ENCODE data around the gene DSTYK. TPM values are rescaled to one million over a fixed set of nuclear protein-coding genes. Genes with fewer than 3 reads are reported as not detected.
"Not testable (repeated sequence)": the region's sequence is repeated elsewhere in the genome, so short reads cannot be mapped to it uniquely, and the experiment has no call there.

The DSTYK gene
- polyA plus RNA-seq, 1 experiment = 16.7 TPM

GRCh38 chr1:205162301-205162700 is 49.2 kb downstream of the DSTYK start:
- CTCF ChIA-PET = no interaction called here
- no peak for TF ChIP-seq CTCF (IDR thresholded peaks at IDR 0.05; ENCODE audit: low read depth, low read length)
- H3K27me3 ChIP-seq (ENCODE audit: control insufficient read depth, insufficient read depth, low read length) = no peaks in the 10 kb centered on the region

GRCh38 chr1:205161076-205161475 is 50.4 kb downstream of the DSTYK start:
- no peak for TF ChIP-seq CTCF (IDR thresholded peaks at IDR 0.05; ENCODE audit: low read depth, low read length)
- H3K27me3 ChIP-seq (ENCODE audit: control insufficient read depth, insufficient read depth, low read length) = no peaks in the 10 kb centered on the region
- CTCF ChIA-PET = interaction anchor here (4.1 kb wide), 1 partner anchor 20 kb away, joined by 23 read pairs; no protein-coding TSS in a partner anchor
- POLR2A ChIA-PET = no interaction called here
- no peak overlapping the region for H3K27ac ChIP-seq (ENCODE audit: low read depth, low read length)
- peaks cover 10% of the 10 kb centered on the region for H3K9me3 ChIP-seq (ENCODE audit: control insufficient read depth, insufficient read depth, low read length)
- no peak overlapping the region for H3K4me3 ChIP-seq (ENCODE audit: low read depth, low read length)
- DNase-seq (ENCODE audit: low read depth, low spot score) = no peak

More at GRCh38 chr1:205162301-205162700, 49.2 kb downstream of the DSTYK start:
- Histone ChIP-seq H3K27ac (ENCODE audit: low read depth, low read length) (no peak overlapping the region), H3K4me3 (ENCODE audit: low read depth, low read length) (no peak overlapping the region), H3K9me3 (ENCODE audit: control insufficient read depth, insufficient read depth, low read length) (peaks cover 3% of the 10 kb centered on the region)
- DNase-seq (ENCODE audit: low read depth, low spot score) = no peak
- POLR2A ChIA-PET = no interaction called here

GRCh38 chr1:205158048-205158616 is 53.4 kb downstream of the DSTYK start:
- Histone ChIP-seq H3K9me3 (ENCODE audit: control insufficient read depth, insufficient read depth, low read length) (peaks cover 17% of the 10 kb centered on the region), H3K27me3 (ENCODE audit: control insufficient read depth, insufficient read depth, low read length) (no peaks in the 10 kb centered on the region), H3K27ac (ENCODE audit: low read depth, low read length) (no peak overlapping the region), H3K4me3 (ENCODE audit: low read depth, low read length) (no peak overlapping the region)
- CTCF ChIA-PET = interaction anchor here (0.9 to 4.1 kb wide), 3 partner anchors 17 to 98 kb away, joined by 3 to 23 read pairs (median 3); no protein-coding TSS in a partner anchor
- POLR2A ChIA-PET = interaction anchor here (0.6 to 1.1 kb wide), 2 partner anchors 12 to 13 kb away, joined by 4 to 6 read pairs; no protein-coding TSS in a partner anchor
- no peak for TF ChIP-seq CTCF (IDR thresholded peaks at IDR 0.05; ENCODE audit: low read depth, low read length)
- no peak for DNase-seq (ENCODE audit: low read depth, low spot score)

GRCh38 chr1:205155665-205156377 is 55.7 kb downstream of the DSTYK start:
- DNase-seq (ENCODE audit: low read depth, low spot score); H3K4me3 ChIP-seq (ENCODE audit: low read depth, low read length); H3K27ac ChIP-seq (ENCODE audit: low read depth, low read length); H3K27me3 ChIP-seq (ENCODE audit: control insufficient read depth, insufficient read depth, low read length); POLR2A ChIA-PET: not testable (repeated sequence)
- CTCF ChIA-PET = interaction anchor here (0.6 to 2.9 kb wide), 2 partner anchors 8 to 14 kb away, joined by 4 to 13 read pairs; no protein-coding TSS in a partner anchor
- H3K9me3 ChIP-seq (ENCODE audit: control insufficient read depth, insufficient read depth, low read length) = peaks cover 17% of the 10 kb centered on the region

GRCh38 chr1:205152505-205152904 is 59.0 kb downstream of the DSTYK start:
- no peaks in the 10 kb centered on the region for H3K27me3 ChIP-seq (ENCODE audit: control insufficient read depth, insufficient read depth, low read length)
- no peak overlapping the region for H3K4me3 ChIP-seq (ENCODE audit: low read depth, low read length)
- TF ChIP-seq CTCF (IDR thresholded peaks at IDR 0.05; ENCODE audit: low read depth, low read length) = no peak
- ChIA-PET CTCF (interaction anchor here (3.3 kb wide), 1 partner anchor 11 kb away, joined by 44 read pairs; no protein-coding TSS in a partner anchor), POLR2A (no interaction called here)
- no peak overlapping the region for H3K27ac ChIP-seq (ENCODE audit: low read depth, low read length)
- DNase-seq (ENCODE audit: low read depth, low spot score) = no peak
- peaks cover 16% of the 10 kb centered on the region for H3K9me3 ChIP-seq (ENCODE audit: control insufficient read depth, insufficient read depth, low read length)

All from AG04450 (cell line).